Panc1 (cell line): ENCODE measurements around the gene ADTRP. TPM values are rescaled to one million over a fixed set of nuclear protein-coding genes. Genes with fewer than 3 reads are reported as not detected.

ENCODE experiments used
- ATAC-seq: fragments of 200-7000 bp; cut with Tn5 transposase; 2 replicates; pipeline ENCODE4 v1.9.1; 2020; ENCODE audit warnings: mild to moderate bottlenecking, moderate library complexity
- BruUV-seq: library from RNA; stranded (reverse); fragments of 400-500 nt; replicated peaks from 2 replicates; lab custom pipeline; 2021; lab: Mats Ljungman, UMichigan
- CTCF ChIA-PET: fragments of 300-600 bp; sonication (Branson Sonifier 250); formaldehyde crosslinking; loops from one replicate; lab custom pipeline; 2022; ENCODE audit warnings: antibody characterized with exemption; lab: Charles Lee
- POLR2A ChIA-PET: fragments of 300-600 bp; sonication (Branson Sonifier 250); formaldehyde crosslinking; loops from one replicate; lab custom pipeline; 2022; ENCODE audit warnings: antibody characterized with exemption; lab: Charles Lee
- DNase-seq: peaks from one replicate; pipeline ENCODE4 v3.0.0-alpha.2; 2010; ENCODE audit warnings: low read depth, low spot score
- H3K27ac ChIP-seq: 2 replicates; pipeline ENCODE4 v1.5.1; 2011; ENCODE audit warnings: mild to moderate bottlenecking, low read length, inconsistent platforms
- H3K27me3 ChIP-seq: fragments of 200-500 bp; sonication (Bioruptor generic); 2 replicates; pipeline ENCODE4 v1.6.0; 2014; ENCODE audit warnings: low read length, inconsistent platforms; ENCODE audit not compliant: control insufficient read depth, insufficient read depth
- H3K36me3 ChIP-seq: fragments of 200-500 bp; sonication (Bioruptor generic); 2 replicates; pipeline ENCODE4 v1.5.1; 2014; ENCODE audit warnings: inconsistent platforms, mild to moderate bottlenecking, low read length, moderate library complexity; ENCODE audit not compliant: control insufficient read depth, insufficient read depth
- H3K4me1 ChIP-seq: 2 replicates; pipeline ENCODE4 v1.5.1; 2011; ENCODE audit warnings: inconsistent platforms, mild to moderate bottlenecking, low read length, moderate library complexity; ENCODE audit not compliant: control insufficient read depth, insufficient read depth
- H3K4me3 ChIP-seq, 2 experiments: 2 replicates each; pipeline ENCODE4 v1.5.1; 2011 to 2012; ENCODE audit warnings: low read depth in 2 of 2, low read length in 2 of 2, mild to moderate bottlenecking in 2 of 2, inconsistent platforms in 1 of 2, moderate library complexity in 1 of 2
- H3K9me3 ChIP-seq: fragments of 200-500 bp; sonication (Bioruptor generic); 2 replicates; pipeline ENCODE4 v1.5.1; 2014; ENCODE audit warnings: low read depth, mild to moderate bottlenecking, inconsistent platforms, low read length, moderate library complexity; ENCODE audit not compliant: control insufficient read depth, insufficient read depth
- CTCF ChIP-seq: fragments of 450-650 bp; IDR thresholded peaks from 2 replicates; pipeline ENCODE4 v1.5.1; 2017; ENCODE audit warnings: mild to moderate bottlenecking
- POLR2AphosphoS5 ChIP-seq: IDR thresholded peaks from 2 replicates; pipeline ENCODE4 v1.6.1; 2012; ENCODE audit warnings: mild to moderate bottlenecking, low read depth, low read length, moderate library complexity
- REST ChIP-seq, 2 experiments: IDR thresholded peaks; 2 replicates each; pipeline ENCODE4 v1.6.1; 2011 to 2012; ENCODE audit warnings: low read depth in 2 of 2, control low read depth in 1 of 2, low read length in 1 of 2, mild to moderate bottlenecking in 1 of 2, moderate library complexity in 1 of 2; ENCODE audit not compliant: insufficient read depth in 1 of 2
- SIN3A ChIP-seq: IDR thresholded peaks from 2 replicates; pipeline ENCODE4 v1.6.1; 2012; ENCODE audit warnings: low read depth, mild to moderate bottlenecking, low read length, moderate library complexity, borderline replicate concordance; ENCODE audit not compliant: insufficient read depth
- TCF7L2 ChIP-seq: IDR thresholded peaks from 2 replicates; pipeline ENCODE4 v1.6.1; 2011; ENCODE audit warnings: mild to moderate bottlenecking, low read depth, low read length, inconsistent platforms
- in situ Hi-C: cut with HindIII; loops from 2 replicates; pipeline ENCODE4 v1.10.0; 2016; ENCODE audit warnings: low sequenced_read_pairs, low pct_unique_long_range_greater_than_20kb
- intact Hi-C: fragments of 100-400 bp; cut with micrococcal nuclease; formaldehyde crosslinking; loops from one replicate; pipeline ENCODE4 v1.10.0; 2022; ENCODE audit not compliant: unreplicated experiment
- total RNA-seq: library from RNA; stranded (reverse); gene quantifications from one replicate; pipeline ENCODE4 v1.2.1, GENCODE V29; 2021; ENCODE audit not compliant: unreplicated experiment

Gene ADTRP
- total RNA-seq, 1 experiment from 2014 or later, result not detected

- in situ Hi-C loops, result no loop called here
- no peak overlapping the region for H3K27ac ChIP-seq
- DNase-seq, result no peak
- no peaks in the 10 kb centered on the region for H3K4me1 ChIP-seq
- H3K9me3 ChIP-seq, result no peaks in the 10 kb centered on the region
- no peaks in the 10 kb centered on the region for H3K27me3 ChIP-seq
- ChIA-PET POLR2A (no interaction called here), CTCF (no interaction called here)
- intact Hi-C loops, result no loop called here
- H3K36me3 ChIP-seq, result no peaks in the 10 kb centered on the region; the same call in 1 of the 2 replicates
- no peak overlapping the region for H3K4me3 ChIP-seq
- no TSS peak for BruUV-seq
- no peak for ATAC-seq
- TF ChIP-seq SIN3A (no peak), POLR2AphosphoS5 (no peak), TCF7L2 (no peak), CTCF (no peak), REST (IDR thresholded peaks at IDR 0.05; ENCODE audit: insufficient read depth in 1 of 2, low read depth in 2 of 2, low read length in 1 of 2) (no peak)
These were observed 108.9 kb downstream of the ADTRP start for GRCh38 chr6:11669696-11670095.

GRCh38 chr6:11668455-11668854 lies 110.1 kb downstream of the ADTRP start:
- ATAC-seq (no peak), DNase-seq (no peak)
- ChIA-PET CTCF (interaction anchor here (0.6 kb wide), 1 partner anchor 931 kb away, joined by 5 read pairs; no protein-coding TSS in a partner anchor), POLR2A (no interaction called here)
- intact Hi-C loops, result no loop called here
- no TSS peak for BruUV-seq
- Histone ChIP-seq H3K27me3 (no peaks in the 10 kb centered on the region), H3K4me3 (no peak overlapping the region), H3K4me1 (no peaks in the 10 kb centered on the region), H3K9me3 (no peaks in the 10 kb centered on the region), H3K27ac (no peak overlapping the region), H3K36me3 (no peaks in the 10 kb centered on the region; the same call in 1 of the 2 replicates)
- in situ Hi-C loops, result no loop called here
- TF ChIP-seq CTCF (no peak), TCF7L2 (no peak), SIN3A (no peak), POLR2AphosphoS5 (no peak), REST (IDR thresholded peaks at IDR 0.05; ENCODE audit: insufficient read depth in 1 of 2, low read depth in 2 of 2, low read length in 1 of 2) (no peak)
